GM18858 (cell line): ENCODE data around the gene P3H2.

Experiments used
- ATAC-seq: cut with Tn5 transposase; IDR thresholded peaks from one replicate; pipeline ENCODE4 v1.9.1; 2021; ENCODE audit not compliant: unreplicated experiment

The P3H2 gene

DNA sequence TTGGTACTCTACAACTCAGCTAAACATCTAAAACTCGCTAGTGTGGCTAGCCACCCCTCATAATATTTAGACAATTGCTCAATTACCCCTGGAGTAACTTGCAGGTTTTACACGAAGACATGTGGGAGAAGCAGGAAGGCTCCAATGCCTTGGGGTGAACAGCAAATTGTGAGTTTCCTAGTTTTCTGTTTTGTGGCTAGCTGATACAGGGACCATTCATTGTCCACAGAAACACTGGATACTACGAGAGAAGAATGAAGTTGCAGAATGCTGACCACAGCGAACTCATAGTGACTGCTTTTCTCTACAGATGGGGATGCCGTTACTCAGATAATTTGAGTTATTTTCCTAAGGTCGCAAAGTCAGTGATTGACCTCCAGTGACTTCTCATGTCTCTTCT, 212.9 kb downstream of the P3H2 start:
- ATAC-seq = no peak
